Gastrocnemius medialis (tissue), 4 donors: Measurements from ENCODE around the gene TDRD5.

Experiments used
- CTCF ChIP-seq, 5 experiments: fragments of 450-650 bp in 3 of 5; fragments of 200-600 bp in 2 of 5; sonication (generic) in 2 of 5; IDR thresholded peaks in 4 of 5; conservative IDR thresholded peaks in 1 of 5; 1 replicate in 4 of 5; 2 replicates in 1 of 5; pipeline ENCODE4 v1.5.1; 2016 to 2019; ENCODE audit warnings: antibody characterized with exemption in 5 of 5, mild to moderate bottlenecking in 3 of 5, moderate library complexity in 3 of 5
- POLR2A ChIP-seq, 2 donors: fragments of 450-650 bp; IDR thresholded peaks; one replicate each; pipeline ENCODE4 v1.6.1; 2017; ENCODE audit warnings: antibody characterized with exemption in 2 of 2, mild to moderate bottlenecking in 2 of 2, moderate library complexity in 2 of 2

GRCh38 chr1:179576509-179576908, 15.1 kb upstream of the TDRD5 start:
- TF ChIP-seq POLR2A (IDR thresholded peaks at IDR 0.05) (no peak), CTCF (IDR thresholded peaks at IDR 0.05 in 4 of 5, conservative IDR thresholded peaks at IDR 0.05 in 1 of 5) (no peak)
